K562 (cell line): ENCODE data around the gene DNAJB11. TPM values are rescaled to one million over a fixed set of nuclear protein-coding genes. Genes with fewer than 3 reads are reported as not detected.

ENCODE experiments used
- ATF1 ChIP-seq, 2 experiments: fragments of 450-650 bp in 1 of 2; IDR thresholded peaks; 2 replicates each; pipeline ENCODE4 v1.6.1; 2016; ENCODE audit warnings: missing compliant biosample characterization in 1 of 2, missing genetic modification characterization in 1 of 2
- CBX3 ChIP-seq, 2 experiments: IDR thresholded peaks; 1 replicate in 1 of 2; 2 replicates in 1 of 2; pipeline ENCODE4 v1.6.1; 2012; ENCODE audit warnings: inconsistent platforms in 2 of 2, low read length in 2 of 2, borderline replicate concordance in 1 of 2, control low read depth in 1 of 2
- E2F5 ChIP-seq: sonication (generic); formaldehyde crosslinking; IDR thresholded peaks from 2 replicates; pipeline ENCODE4 v1.8.0; 2022; ENCODE audit warnings: mild to moderate bottlenecking, missing genetic modification reagents
- ETS1 ChIP-seq: conservative IDR thresholded peaks from 2 replicates; pipeline ENCODE4 v1.6.1; 2011; ENCODE audit warnings: low read depth, mild to moderate bottlenecking, low read length; ENCODE audit not compliant: control insufficient read depth
- GTF3C2 ChIP-seq: IDR thresholded peaks from 3 replicates; pipeline ENCODE4 v1.6.1; 2011; ENCODE audit warnings: borderline replicate concordance, mild to moderate bottlenecking, moderate library complexity; ENCODE audit not compliant: insufficient read length; ENCODE audit errors: extremely low read depth
- KDM2B ChIP-seq: fragments of 250-450 bp; sonication (Bioruptor Pico); IDR thresholded peaks from 2 replicates; pipeline ENCODE4 v1.8.0; 2021; ENCODE audit warnings: mild to moderate bottlenecking, moderate library complexity
- MLLT1 ChIP-seq, 2 experiments: fragments of 450-650 bp; IDR thresholded peaks; 2 replicates each; pipeline ENCODE4 v1.6.1; 2016
- OTX1 ChIP-seq: fragments of 450-650 bp; formaldehyde crosslinking; IDR thresholded peaks from 2 replicates; pipeline ENCODE4 v1.4.0; 2022; ENCODE audit warnings: mild to moderate bottlenecking
- SMARCE1 ChIP-seq: fragments of 450-650 bp; IDR thresholded peaks from 2 replicates; pipeline ENCODE4 v1.7.1; 2016; ENCODE audit warnings: mild to moderate bottlenecking
- SNAPC5 ChIP-seq: fragments of 250-450 bp; sonication (Bioruptor Pico); IDR thresholded peaks from 2 replicates; pipeline ENCODE4 v1.8.0; 2021; ENCODE audit warnings: moderate library complexity, mild to moderate bottlenecking, inconsistent platforms
- ZBTB33 ChIP-seq: sonication (generic); formaldehyde crosslinking; IDR thresholded peaks from 2 replicates; pipeline ENCODE4 v1.8.1; 2023; ENCODE audit warnings: mild to moderate bottlenecking, missing genetic modification reagents
- ZHX1 ChIP-seq: fragments of 150-350 bp; conservative IDR thresholded peaks from 2 replicates; pipeline ENCODE4 v1.6.1; 2014; ENCODE audit warnings: low read length
- ZNF830 ChIP-seq: fragments of 250-450 bp; sonication (Bioruptor Pico); IDR thresholded peaks from 2 replicates; pipeline ENCODE4 v1.5.0; 2021; ENCODE audit warnings: mild to moderate bottlenecking
- polyA plus RNA-seq, 8 experiments: library from polyadenylated mRNA; depleted of rRNA in 4 of 8; stranded (reverse) in 5 of 8; unstranded in 3 of 8; fragments of >200 nt; fragmentation: Nextera tagmentation in 2 of 8; fragmentation: Illumina TruSeq in 1 of 8; extraction: Ambion mirVana in 2 of 8; extraction: Trizol in 1 of 8; gene quantifications; 2 replicates each; pipeline versions ENCODE4 v1.2.1 to v1.2.3, GENCODE V29; 2011 to 2014; ENCODE audit warnings: inconsistent platforms in 1 of 8, missing spikeins in 1 of 8
- total RNA-seq, 7 experiments: library from RNA; depleted of rRNA in 6 of 7; stranded (reverse); fragments of >200 nt in 6 of 7; fragmentation: Illumina TruSeq in 2 of 7; extraction: Trizol in 2 of 7; gene quantifications; 2 replicates each; pipeline versions ENCODE4 v1.2.1 to v1.2.3, GENCODE V29; 2011 to 2021; ENCODE audit warnings: low replicate concordance in 1 of 7

The DNAJB11 gene
- total and polyA plus RNA-seq, 9 of the 15 experiments (the other 6 are each of a cell fraction or from before 2014, with no cell fraction given): 14.8 to 74.7 (median 63.8) TPM

- TF ChIP-seq GTF3C2: no peak
- TF ChIP-seq KDM2B (CRISPR knock-in tag): no peak
- peak in 1 of 2 experiments; percentile 71; a peak in 1 of 3 replicates for TF ChIP-seq CBX3 (IDR thresholded peaks at IDR 0.05; ENCODE audit: borderline replicate concordance in 1 of 2, low read length in 2 of 2)
- TF ChIP-seq SNAPC5 (CRISPR knock-in tag): no peak
- TF ChIP-seq SMARCE1: no peak
- TF ChIP-seq E2F5 (CRISPR knock-in tag): no peak
- peak; percentile 22; the same call in 1 of the 2 replicates for TF ChIP-seq ETS1
- TF ChIP-seq MLLT1 (IDR thresholded peaks at IDR 0.05): peak; percentile 52 to 53; a peak in 1 of 4 replicates
- TF ChIP-seq OTX1 (CRISPR knock-in tag): no peak
- TF ChIP-seq ZHX1: no peak
- TF ChIP-seq ZBTB33 (CRISPR knock-in tag): no peak
- TF ChIP-seq ATF1 (CRISPR knock-in tag; IDR thresholded peaks at IDR 0.05): peak; percentile 80
- TF ChIP-seq ATF1 (tag; IDR thresholded peaks at IDR 0.05): peak; percentile 99
- no peak for TF ChIP-seq ZNF830 (CRISPR knock-in tag)
Observed at GRCh38 chr3:186570096-186570940, at the start of gene DNAJB11 (continued).
